ENCODE results near the gene CDC5L.

- TF ChIP-seq, protein P1, sequence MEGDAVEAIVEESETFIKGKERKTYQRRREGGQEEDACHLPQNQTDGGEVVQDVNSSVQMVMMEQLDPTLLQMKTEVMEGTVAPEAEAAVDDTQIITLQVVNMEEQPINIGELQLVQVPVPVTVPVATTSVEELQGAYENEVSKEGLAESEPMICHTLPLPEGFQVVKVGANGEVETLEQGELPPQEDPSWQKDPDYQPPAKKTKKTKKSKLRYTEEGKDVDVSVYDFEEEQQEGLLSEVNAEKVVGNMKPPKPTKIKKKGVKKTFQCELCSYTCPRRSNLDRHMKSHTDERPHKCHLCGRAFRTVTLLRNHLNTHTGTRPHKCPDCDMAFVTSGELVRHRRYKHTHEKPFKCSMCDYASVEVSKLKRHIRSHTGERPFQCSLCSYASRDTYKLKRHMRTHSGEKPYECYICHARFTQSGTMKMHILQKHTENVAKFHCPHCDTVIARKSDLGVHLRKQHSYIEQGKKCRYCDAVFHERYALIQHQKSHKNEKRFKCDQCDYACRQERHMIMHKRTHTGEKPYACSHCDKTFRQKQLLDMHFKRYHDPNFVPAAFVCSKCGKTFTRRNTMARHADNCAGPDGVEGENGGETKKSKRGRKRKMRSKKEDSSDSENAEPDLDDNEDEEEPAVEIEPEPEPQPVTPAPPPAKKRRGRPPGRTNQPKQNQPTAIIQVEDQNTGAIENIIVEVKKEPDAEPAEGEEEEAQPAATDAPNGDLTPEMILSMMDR (conservative IDR thresholded peaks at IDR 0.05; ENCODE audit: low read depth in 2 of 2) = no peak
- TF ChIP-seq ZNF114 (CRISPR knock-in tag; IDR thresholded peaks at IDR 0.05) (no peak), REST (IDR thresholded peaks at IDR 0.05; ENCODE audit: unreplicated experiment) (no peak), EZH2 (IDR thresholded peaks at IDR 0.05; ENCODE audit: low read depth, unreplicated experiment) (no peak), EZH2phosphoT487 (IDR thresholded peaks at IDR 0.05; ENCODE audit: unreplicated experiment) (no peak)
These were observed 79.4 kb downstream of the CDC5L start for GRCh38 chr6:44466955-44467354.

Data from GM23338 (cell line).